ENCODE results near the gene ZMYM4. TPM values are rescaled to one million over a fixed set of nuclear protein-coding genes. Genes with fewer than 3 reads are reported as not detected.

The ZMYM4 gene
- total RNA-seq, 2 donors from 2014 or later = 131 to 153 TPM

- no peak overlapping the region for H3K27ac Mint-ChIP-seq
- Histone ChIP-seq H3K27me3 (ENCODE audit: control insufficient read depth, insufficient read depth, low read length, poor library complexity, severe bottlenecking) (no peaks in the 10 kb centered on the region), H3K9me3 (ENCODE audit: control insufficient read depth, low read length) (no peaks in the 10 kb centered on the region), H3K4me1 (ENCODE audit: control insufficient read depth, insufficient read depth, low read length) (no peaks in the 10 kb centered on the region), H3K36me3 (ENCODE audit: control insufficient read depth, insufficient read depth, low read length) (peaks cover 78% of the 10 kb centered on the region), H3K4me3 (ENCODE audit: low read length) (no peak overlapping the region), H3K27ac (ENCODE audit: low read depth, low read length) (no peak overlapping the region), H3K9ac (ENCODE audit: extremely low read depth, low read length, poor library complexity, severe bottlenecking) (no peak overlapping the region)
- DNase-seq = no peak
- H3K4me3 Mint-ChIP-seq = no peak overlapping the region
- TF ChIP-seq CTCF (conservative IDR thresholded peaks at IDR 0.05) = no peak
- H3K36me3 Mint-ChIP-seq (ENCODE audit: low read depth) = peaks cover 57% of the 10 kb centered on the region
- peaks cover 10% of the 10 kb centered on the region for H3K9me3 Mint-ChIP-seq
- H3K4me1 Mint-ChIP-seq = peaks cover 2% of the 10 kb centered on the region
- H3K27me3 Mint-ChIP-seq (ENCODE audit: insufficient read depth) = no peaks in the 10 kb centered on the region
Measured at GRCh38 chr1:35288761-35289160, 20.3 kb downstream of the ZMYM4 start.

GRCh38 chr1:35290452-35290851, 21.9 kb downstream of the ZMYM4 start:
- Mint-ChIP-seq H3K27me3 (ENCODE audit: insufficient read depth) (no peaks in the 10 kb centered on the region), H3K27ac (no peak overlapping the region), H3K36me3 (ENCODE audit: low read depth) (peaks cover 46% of the 10 kb centered on the region), H3K9me3 (no peaks in the 10 kb centered on the region), H3K4me3 (no peak overlapping the region), H3K4me1 (peaks cover 2% of the 10 kb centered on the region)
- no peak for TF ChIP-seq CTCF (conservative IDR thresholded peaks at IDR 0.05)
- Histone ChIP-seq H3K4me1 (ENCODE audit: control insufficient read depth, insufficient read depth, low read length) (no peaks in the 10 kb centered on the region), H3K4me3 (ENCODE audit: low read length) (no peak overlapping the region), H3K9me3 (ENCODE audit: control insufficient read depth, low read length) (no peaks in the 10 kb centered on the region), H3K27ac (ENCODE audit: low read depth, low read length) (no peak overlapping the region), H3K27me3 (ENCODE audit: control insufficient read depth, insufficient read depth, low read length, poor library complexity, severe bottlenecking) (no peaks in the 10 kb centered on the region), H3K36me3 (ENCODE audit: control insufficient read depth, insufficient read depth, low read length) (peaks cover 71% of the 10 kb centered on the region), H3K9ac (ENCODE audit: extremely low read depth, low read length, poor library complexity, severe bottlenecking) (no peak overlapping the region)
- no peak for DNase-seq
- 97 to 100% methylated on average over 2 of the region's 2 CpGs for WGBS, 2 experiments (ENCODE audit: insufficient coverage in 1 of 2, insufficient read length in 1 of 2)

- Histone ChIP-seq H3K36me3 (ENCODE audit: control insufficient read depth, insufficient read depth, low read length) (peaks cover 76% of the 10 kb centered on the region), H3K9ac (ENCODE audit: extremely low read depth, low read length, poor library complexity, severe bottlenecking) (no peak overlapping the region), H3K27me3 (ENCODE audit: control insufficient read depth, insufficient read depth, low read length, poor library complexity, severe bottlenecking) (no peaks in the 10 kb centered on the region), H3K27ac (ENCODE audit: low read depth, low read length) (no peak overlapping the region), H3K4me3 (ENCODE audit: low read length) (no peak overlapping the region), H3K9me3 (ENCODE audit: control insufficient read depth, low read length) (no peaks in the 10 kb centered on the region), H3K4me1 (ENCODE audit: control insufficient read depth, insufficient read depth, low read length) (no peaks in the 10 kb centered on the region)
- Mint-ChIP-seq H3K27ac (no peak overlapping the region), H3K27me3 (ENCODE audit: insufficient read depth) (no peaks in the 10 kb centered on the region), H3K9me3 (no peaks in the 10 kb centered on the region), H3K36me3 (ENCODE audit: low read depth) (peaks cover 59% of the 10 kb centered on the region), H3K4me3 (no peak overlapping the region), H3K4me1 (peaks cover 2% of the 10 kb centered on the region)
- no peak for TF ChIP-seq CTCF (conservative IDR thresholded peaks at IDR 0.05)
- no peak for DNase-seq
- 96 to 100% methylated on average over 1 to 2 of the region's 2 CpGs for WGBS, 2 experiments (ENCODE audit: insufficient coverage in 1 of 2, insufficient read length in 1 of 2)
Measured at GRCh38 chr1:35294809-35295208, 26.3 kb downstream of the ZMYM4 start.
